ENCODE results near the gene TTLL6. TPM values are rescaled to one million over a fixed set of nuclear protein-coding genes. Genes with fewer than 3 reads are reported as not detected.

TTLL6 gene
- total and polyA plus RNA-seq, 9 of the 15 experiments (the other 6 are each of a cell fraction or from before 2014, with no cell fraction given): 0.05 TPM; not detected in 8

DNA sequence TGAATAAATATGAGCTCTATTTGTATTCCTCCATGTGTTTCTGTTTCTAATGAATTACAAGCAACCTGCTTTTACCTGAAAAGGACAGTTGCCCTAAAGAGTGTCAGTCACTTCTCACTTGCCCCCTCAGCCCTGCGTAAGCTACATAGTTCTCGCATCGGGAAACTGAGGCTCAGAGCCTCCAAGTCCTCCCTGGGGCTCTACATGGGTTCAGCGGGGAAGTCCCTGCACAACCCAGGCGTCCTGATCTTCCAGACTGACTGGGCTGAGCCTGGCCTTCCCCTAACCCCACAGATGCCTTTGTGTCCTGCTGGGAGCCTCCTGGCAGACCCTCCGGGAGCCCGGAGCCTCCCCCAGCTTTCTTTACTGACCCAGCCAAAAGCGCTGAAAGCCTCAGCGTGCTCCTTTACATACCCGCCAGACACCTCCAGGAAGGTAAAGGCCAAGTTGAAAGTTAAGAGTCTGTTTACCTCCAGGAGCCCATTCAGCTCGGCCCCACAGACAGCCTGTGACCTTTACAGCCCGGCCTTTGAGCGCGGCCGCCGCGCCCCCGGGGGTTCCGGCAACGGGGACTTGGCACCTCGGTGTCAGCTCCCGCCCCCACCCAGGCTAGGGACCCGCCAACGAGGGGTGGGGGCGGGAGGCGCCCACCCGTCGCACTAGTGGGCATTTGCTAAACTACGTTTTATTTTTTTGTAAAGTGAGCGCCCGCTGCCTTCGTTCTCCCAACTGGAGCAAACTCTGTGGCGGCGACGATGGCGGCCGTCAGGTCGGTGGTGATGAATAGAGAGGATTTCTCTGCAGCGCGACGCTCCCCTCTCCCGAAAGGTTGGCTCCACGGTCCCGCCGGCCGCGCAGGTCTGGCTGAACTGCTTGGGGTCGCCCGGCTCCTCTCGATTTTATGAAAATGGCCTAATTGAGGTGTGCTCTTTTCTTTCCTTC lies 84.1 kb downstream of the TTLL6 start:
- no peak overlapping the region for H2AFZ ChIP-seq (ENCODE audit: low read depth, low read length)
- no TSS peak for BruUV-seq (replicated peaks)
- FAIRE-seq: no peak
- in situ Hi-C loops (cut with MboI) (no loop called here), intact Hi-C loops (cut with micrococcal nuclease) (no loop called here)
- no peaks in the 10 kb centered on the region for H3K9me1 ChIP-seq (ENCODE audit: control insufficient read depth, insufficient read depth, low read length)
- no peaks in the 10 kb centered on the region; the same call in none of the 2 replicates for H4K20me1 ChIP-seq (replicated peaks; ENCODE audit: control insufficient read depth, insufficient read depth, low read length)
- no peaks in the 10 kb centered on the region for H3K36me3 ChIP-seq (ENCODE audit: control insufficient read depth, insufficient read depth, low read length)
- H3K27me3 ChIP-seq (ENCODE audit: control insufficient read depth in 2 of 2, insufficient read depth in 2 of 2, low read length in 2 of 2): peaks cover 52 to 75% of the 10 kb centered on the region in 2 experiments
- no peak overlapping the region for H3K4me3 ChIP-seq
- peaks cover 0 to 17% of the 10 kb centered on the region in 2 experiments; a peak in 2 of 5 replicates for H3K4me1 ChIP-seq (replicated peaks in 1 of 2; ENCODE audit: control insufficient read depth in 2 of 2, insufficient read depth in 2 of 2, low read length in 2 of 2)
- ChIA-PET POLR2A (interaction anchor here (0.7 kb wide), 1 partner anchor 211 kb away, joined by 3 read pairs; the partner anchor contains the start of gene SNF8), CTCF (ENCODE audit: low intra/inter-chr PET ratio) (interaction anchor here (0.5 kb wide), 1 partner anchor 141 kb away, joined by 3 read pairs; no protein-coding TSS in a partner anchor)
- peak; percentile 37; the same call in 1 of the 3 replicates for ATAC-seq
- no peak overlapping the region for H3K4me2 ChIP-seq (ENCODE audit: insufficient read depth, low read length)
- DNase-seq (ENCODE audit: extremely low read depth in 1 of 4, low spot score in 3 of 4): no peak
- TF ChIP-seq, protein P1, sequence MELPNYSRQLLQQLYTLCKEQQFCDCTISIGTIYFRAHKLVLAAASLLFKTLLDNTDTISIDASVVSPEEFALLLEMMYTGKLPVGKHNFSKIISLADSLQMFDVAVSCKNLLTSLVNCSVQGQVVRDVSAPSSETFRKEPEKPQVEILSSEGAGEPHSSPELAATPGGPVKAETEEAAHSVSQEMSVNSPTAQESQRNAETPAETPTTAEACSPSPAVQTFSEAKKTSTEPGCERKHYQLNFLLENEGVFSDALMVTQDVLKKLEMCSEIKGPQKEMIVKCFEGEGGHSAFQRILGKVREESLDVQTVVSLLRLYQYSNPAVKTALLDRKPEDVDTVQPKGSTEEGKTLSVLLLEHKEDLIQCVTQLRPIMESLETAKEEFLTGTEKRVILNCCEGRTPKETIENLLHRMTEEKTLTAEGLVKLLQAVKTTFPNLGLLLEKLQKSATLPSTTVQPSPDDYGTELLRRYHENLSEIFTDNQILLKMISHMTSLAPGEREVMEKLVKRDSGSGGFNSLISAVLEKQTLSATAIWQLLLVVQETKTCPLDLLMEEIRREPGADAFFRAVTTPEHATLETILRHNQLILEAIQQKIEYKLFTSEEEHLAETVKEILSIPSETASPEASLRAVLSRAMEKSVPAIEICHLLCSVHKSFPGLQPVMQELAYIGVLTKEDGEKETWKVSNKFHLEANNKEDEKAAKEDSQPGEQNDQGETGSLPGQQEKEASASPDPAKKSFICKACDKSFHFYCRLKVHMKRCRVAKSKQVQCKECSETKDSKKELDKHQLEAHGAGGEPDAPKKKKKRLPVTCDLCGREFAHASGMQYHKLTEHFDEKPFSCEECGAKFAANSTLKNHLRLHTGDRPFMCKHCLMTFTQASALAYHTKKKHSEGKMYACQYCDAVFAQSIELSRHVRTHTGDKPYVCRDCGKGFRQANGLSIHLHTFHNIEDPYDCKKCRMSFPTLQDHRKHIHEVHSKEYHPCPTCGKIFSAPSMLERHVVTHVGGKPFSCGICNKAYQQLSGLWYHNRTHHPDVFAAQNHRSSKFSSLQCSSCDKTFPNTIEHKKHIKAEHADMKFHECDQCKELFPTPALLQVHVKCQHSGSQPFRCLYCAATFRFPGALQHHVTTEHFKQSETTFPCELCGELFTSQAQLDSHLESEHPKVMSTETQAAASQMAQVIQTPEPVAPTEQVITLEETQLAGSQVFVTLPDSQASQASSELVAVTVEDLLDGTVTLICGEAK (IDR thresholded peaks at IDR 0.05): no peak
- TF ChIP-seq, protein P1 (CRISPR knock-in tag; IDR thresholded peaks at IDR 0.05): no peak
- TF ChIP-seq, protein P2, sequence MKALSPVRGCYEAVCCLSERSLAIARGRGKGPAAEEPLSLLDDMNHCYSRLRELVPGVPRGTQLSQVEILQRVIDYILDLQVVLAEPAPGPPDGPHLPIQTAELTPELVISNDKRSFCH (CRISPR knock-in tag; IDR thresholded peaks at IDR 0.05): no peak
- TF ChIP-seq, protein P2 (tag; IDR thresholded peaks at IDR 0.05): peak; percentile 41; the same call in 1 of the 2 replicates
- no peak for TF ChIP-seq ATF4 (CRISPR knock-in tag; IDR thresholded peaks at IDR 0.05)
- H3K79me2 ChIP-seq (ENCODE audit: control insufficient read depth, insufficient read depth, low read length): no peaks in the 10 kb centered on the region
- no peak overlapping the region for H3K9ac ChIP-seq (ENCODE audit: insufficient read depth in 1 of 2, low read depth in 2 of 2, low read length in 2 of 2)
- no peak overlapping the region for H3K27ac ChIP-seq (ENCODE audit: extremely low read depth, low read depth, low read length)
- no peaks in the 10 kb centered on the region for H3K9me3 ChIP-seq (replicated peaks; ENCODE audit: control insufficient read depth, insufficient read depth, low read depth, low read length)
- 4% methylated on average over 43 of the region's 50 CpGs for WGBS (ENCODE audit: insufficient coverage, low coverage, missing lambda C conversion rate)
